Inferior parietal cortex (tissue), 1 donor: ENCODE results near the gene DHX32.

ENCODE experiments used
- DNase-seq: peaks from one replicate; pipeline ENCODE4 v3.0.0-alpha.2; 2016; ENCODE audit errors: extremely low spot score

DHX32 gene

DNA sequence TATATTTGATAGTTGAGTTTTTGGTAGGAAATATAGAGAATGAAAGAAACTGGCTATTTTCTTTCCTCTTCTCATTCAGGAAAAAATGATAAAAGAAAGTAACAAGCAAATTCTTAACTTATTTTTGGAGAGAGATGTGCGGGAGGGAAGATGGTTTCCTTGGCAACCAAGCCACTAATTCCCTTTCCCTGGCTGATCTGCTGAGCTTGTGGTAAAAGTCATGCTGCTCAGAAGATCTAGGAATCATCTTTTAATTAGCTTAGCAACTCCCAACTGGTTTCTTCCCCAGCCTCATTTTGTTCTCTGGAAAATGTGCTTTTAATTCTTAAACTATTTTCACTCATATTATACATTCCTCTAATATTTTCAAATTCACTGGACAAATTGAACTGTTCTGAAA, 69.8 kb downstream of the DHX32 start:
- DNase-seq, result no peak

- DNase-seq, result no peak
Measured at GRCh38 chr10:125808047-125808446, 73.0 kb downstream of the DHX32 start.

- DNase-seq, result no peak
Measured at GRCh38 chr10:125802739-125803138, 78.4 kb downstream of the DHX32 start.

GRCh38 chr10:125802131-125802530, 79.0 kb downstream of the DHX32 start:
- no peak for DNase-seq

DNA sequence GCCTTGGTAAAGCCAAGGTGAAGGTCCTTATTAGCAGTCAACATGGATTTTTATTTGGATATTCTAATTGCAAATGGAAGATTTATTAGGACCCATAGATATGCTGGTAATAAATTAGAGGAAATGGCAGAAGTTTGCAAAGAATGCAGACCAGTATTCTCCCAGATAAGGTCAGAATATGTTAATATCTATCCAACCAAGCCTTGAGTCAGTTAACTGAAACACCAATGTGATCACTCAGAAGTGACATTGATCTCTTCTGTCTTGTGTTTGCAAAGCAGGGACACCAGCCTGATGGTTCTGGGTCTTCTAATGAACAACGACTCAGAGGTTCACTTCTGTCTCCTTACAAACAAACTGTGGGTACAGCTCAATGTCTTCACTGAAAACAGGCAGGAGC, 79.5 kb downstream of the DHX32 start:
- DNase-seq, result no peak

- DNase-seq, result no peak
Measured at GRCh38 chr10:125799451-125800182, 81.5 kb downstream of the DHX32 start.

DNA sequence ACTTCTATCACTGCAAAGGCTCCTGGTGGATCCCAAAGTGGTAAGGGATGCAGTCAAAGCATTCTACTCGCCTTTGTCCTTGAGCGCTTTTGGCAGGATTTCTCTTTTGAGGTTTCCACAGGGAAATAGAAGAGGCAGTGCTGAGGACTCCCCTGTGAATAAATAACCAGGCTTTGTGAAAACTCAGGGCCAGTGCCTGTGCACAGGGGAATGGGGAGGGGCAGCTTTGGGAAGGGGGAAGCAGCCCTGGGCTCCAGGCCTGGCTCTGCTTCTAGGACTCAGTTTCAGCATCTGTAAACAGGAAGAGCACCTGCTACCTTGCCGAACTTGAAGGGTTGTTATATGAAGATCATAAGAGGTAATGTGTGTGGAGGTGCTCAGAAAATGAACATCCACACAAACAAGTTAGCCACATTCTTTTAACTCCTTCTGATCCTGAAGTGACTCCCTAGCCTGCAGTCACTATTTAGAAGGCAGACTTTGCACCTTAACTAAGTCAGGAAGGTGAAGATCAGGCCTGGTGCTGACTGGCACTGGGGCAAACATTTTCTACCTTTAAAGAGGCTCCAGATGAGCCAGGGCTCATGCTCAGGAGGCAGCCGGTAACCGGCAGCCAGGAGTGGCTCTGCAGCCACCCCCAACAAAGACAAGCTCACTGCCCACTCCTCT, 83.0 kb downstream of the DHX32 start:
- no peak for DNase-seq

DNA sequence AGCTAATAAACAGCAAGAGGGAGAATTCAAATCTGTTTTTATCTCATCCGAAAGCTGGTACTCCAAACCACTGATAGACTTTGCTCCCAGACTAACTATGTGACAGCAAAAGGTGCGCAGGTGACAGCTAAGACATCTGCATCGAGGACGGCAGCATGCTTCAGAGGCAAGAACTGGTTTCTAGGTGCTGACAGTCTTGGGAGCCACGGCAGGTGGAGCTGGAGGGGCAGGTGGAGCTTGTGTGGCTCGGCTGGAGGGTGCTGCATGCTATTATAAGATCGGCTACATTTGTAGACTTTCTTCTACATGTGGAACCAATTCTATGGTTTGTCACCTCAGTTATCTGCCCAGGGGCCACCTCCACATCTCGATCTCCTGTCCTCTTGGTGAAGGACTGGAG, 83.7 kb downstream of the DHX32 start:
- no peak for DNase-seq

DNA sequence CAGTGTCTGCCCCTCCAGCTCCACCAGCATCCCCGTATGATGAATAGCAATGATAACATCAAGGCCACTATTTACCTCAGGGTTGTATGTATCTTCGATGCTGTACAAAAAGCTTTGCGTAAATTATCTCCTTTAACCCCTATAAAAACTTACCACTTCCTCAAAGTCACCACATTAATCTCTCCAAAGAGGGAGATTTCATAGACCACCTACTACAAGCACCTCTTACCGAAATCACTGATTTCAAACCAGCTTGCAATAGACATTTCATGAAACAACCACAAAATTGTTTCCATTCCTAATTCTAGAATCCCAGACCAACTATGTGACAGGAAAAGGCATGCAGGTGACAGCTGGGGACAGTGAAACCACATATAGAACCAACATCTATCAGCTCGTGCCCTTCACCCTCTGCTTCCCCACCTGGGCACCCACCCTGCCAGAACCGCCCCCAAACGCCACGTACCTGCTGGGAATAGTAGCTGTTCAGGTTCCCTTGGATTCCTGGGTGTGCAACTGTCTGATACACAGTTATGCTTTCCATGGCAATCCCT, 85.4 kb downstream of the DHX32 start:
- no peak for DNase-seq

DNA sequence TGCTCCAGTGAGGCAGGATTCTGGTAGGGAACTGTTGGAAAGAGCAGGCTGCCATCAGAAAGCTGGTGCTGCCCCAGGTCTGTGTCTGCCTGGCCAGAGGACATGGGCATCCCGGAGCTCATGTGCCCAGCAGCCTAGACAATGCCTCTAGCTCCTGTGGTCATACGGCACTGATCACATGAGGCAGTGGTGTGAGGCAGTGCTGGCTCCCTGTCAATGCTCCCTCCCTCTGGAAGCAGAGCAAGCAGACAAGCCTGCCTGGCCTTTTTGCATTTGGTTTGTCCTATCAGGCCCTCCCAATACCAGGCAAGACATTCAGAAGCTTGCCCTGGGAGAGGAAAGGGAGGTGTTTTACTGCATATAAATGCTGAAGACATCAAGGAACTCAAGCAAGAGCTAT, 86.0 kb downstream of the DHX32 start:
- DNase-seq, result peak; percentile 78

DNA sequence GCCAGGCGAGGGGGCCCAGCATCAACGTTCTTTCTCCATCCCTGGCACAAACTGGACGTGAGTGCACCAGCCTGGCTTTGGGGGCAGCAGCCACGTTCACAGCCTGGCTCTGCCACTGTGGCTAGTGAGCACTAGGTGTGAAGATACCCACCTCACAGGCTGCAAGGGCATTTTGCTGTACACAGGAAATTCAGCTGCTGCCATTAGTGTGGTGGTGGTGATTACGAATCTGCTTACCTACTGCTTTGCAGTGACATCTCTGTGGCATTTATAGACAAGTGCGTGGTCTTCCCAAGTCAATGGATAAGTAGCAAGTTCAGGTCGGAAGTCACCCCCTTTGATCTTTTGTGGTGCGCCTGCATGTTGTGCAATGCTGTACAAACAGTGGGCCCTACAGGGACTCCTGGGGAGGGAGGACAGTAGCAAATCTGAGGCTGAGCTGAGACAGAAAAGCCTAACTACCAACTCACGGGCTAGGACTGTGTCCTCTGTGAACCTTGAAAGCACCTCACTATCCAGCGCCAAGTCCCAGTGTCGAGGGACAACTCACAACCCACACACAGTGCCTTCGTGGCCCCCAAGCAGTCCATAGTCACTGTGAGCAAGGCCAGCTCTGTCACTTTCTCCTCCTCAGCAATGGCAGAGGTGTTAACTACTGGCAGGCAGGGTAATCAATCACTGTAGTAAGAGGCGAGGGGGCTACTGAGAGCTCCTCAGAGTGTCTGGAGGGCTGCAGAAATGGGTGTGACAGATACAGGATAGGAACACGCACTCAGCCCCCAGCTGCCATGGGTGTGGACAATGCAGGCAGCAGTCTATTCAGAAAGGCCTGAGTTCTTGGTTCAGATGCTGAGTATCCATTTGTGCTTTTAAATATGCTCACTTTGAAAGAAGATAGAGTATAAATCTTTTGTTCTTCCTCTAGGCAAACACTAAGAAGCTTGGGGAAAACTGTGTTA, 88.5 kb downstream of the DHX32 start:
- DNase-seq, result no peak

DNA sequence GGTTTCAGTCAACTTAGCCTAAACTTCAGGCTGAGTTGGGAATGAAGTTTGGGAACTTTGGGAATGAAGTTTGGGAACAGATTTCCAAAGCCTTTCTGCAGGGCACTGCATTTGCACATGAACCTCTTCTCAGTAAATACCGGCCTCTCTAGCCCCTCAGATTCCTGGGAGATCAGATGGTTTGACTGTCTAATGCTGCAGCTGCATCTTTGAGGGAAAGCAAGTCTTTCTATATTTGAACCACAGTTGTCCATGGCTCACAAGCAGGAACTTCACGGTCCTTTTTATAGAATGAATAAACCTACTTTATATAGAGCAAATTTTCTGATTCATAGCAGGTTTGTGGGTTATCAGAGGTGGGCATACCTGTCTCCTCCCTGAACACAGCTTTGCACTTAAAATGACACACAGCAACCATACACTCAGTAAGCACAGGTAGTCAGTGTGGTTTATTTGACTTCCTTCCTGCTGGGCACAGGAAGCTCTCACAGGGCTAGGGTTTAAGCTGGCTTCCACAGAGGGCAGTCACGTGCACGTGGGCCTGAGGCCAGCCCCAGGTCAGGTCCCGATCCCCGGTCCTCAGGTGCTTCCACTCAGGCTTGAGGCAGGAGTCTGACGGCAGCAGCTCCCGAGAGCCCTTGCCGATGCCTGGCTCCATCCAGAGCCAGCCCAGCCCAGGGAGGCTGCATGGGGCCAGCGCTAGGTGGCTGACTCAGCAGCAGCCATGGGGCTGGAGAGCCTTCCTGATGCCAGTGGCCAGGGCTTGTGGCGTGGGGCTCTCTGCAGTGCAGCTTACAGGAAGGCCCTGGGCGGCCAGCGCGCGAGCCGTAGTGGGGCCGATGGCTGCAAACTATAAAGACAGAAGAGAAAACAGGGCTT, 92.7 kb downstream of the DHX32 start:
- DNase-seq, result no peak
